Stimulated activated CD8-positive, alpha-beta memory T cell treated with anti-CD3 and anti-CD28 coated beads, Interleukin-4, amount 100 ng/mL, for 24 hours (primary cell): ENCODE results near the gene RMND5A.
A peak's percentile ranks its signal among the peaks of the same experiment; 100 is the strongest.
"Not testable (repeated sequence)": the region's sequence is repeated elsewhere in the genome, so short reads cannot be mapped to it uniquely, and the experiment has no call there.

Experiments
- DNase-seq: peaks from one replicate; pipeline ENCODE4 v3.0.0-alpha.2; 2020; ENCODE audit warnings: low read depth

RMND5A gene

GRCh38 chr2:86714579-86715173 lies 5.4 kb upstream of the RMND5A start:
- not testable (repeated sequence) for DNase-seq

GRCh38 chr2:86719263-86719636 lies 841 bp upstream of the RMND5A start:
- not testable (repeated sequence) for DNase-seq

GRCh38 chr2:86720540-86721320 lies 639 bp downstream of the RMND5A start:
- peak; percentile 30 for DNase-seq

- not testable (repeated sequence) for DNase-seq
These were observed 5.6 kb downstream of the RMND5A start for GRCh38 chr2:86725706-86726105.

GRCh38 chr2:86732040-86732525 lies 12.0 kb downstream of the RMND5A start:
- not testable (repeated sequence) for DNase-seq

- DNase-seq: not testable (repeated sequence)
These were observed 12.7 kb downstream of the RMND5A start for GRCh38 chr2:86732837-86733236.

- not testable (repeated sequence) for DNase-seq
These were observed 13.4 kb downstream of the RMND5A start for GRCh38 chr2:86733528-86733927.

GRCh38 chr2:86734896-86735295 lies 14.8 kb downstream of the RMND5A start:
- not testable (repeated sequence) for DNase-seq

- not testable (repeated sequence) for DNase-seq
These were observed 19.4 kb downstream of the RMND5A start for GRCh38 chr2:86739485-86739884.

GRCh38 chr2:86739889-86740288 lies 19.8 kb downstream of the RMND5A start:
- not testable (repeated sequence) for DNase-seq

- DNase-seq: not testable (repeated sequence)
These were observed 21.9 kb downstream of the RMND5A start for GRCh38 chr2:86741889-86742498.

- DNase-seq: no peak
These were observed 24.1 kb downstream of the RMND5A start for GRCh38 chr2:86744152-86744551.

GRCh38 chr2:86746939-86747338 lies 26.8 kb downstream of the RMND5A start:
- DNase-seq: no peak

- DNase-seq: no peak
These were observed 27.9 kb downstream of the RMND5A start for GRCh38 chr2:86747711-86748639.

GRCh38 chr2:86750240-86750839 lies 30.2 kb downstream of the RMND5A start:
- DNase-seq: no peak

- DNase-seq: no peak
These were observed 31.7 kb downstream of the RMND5A start for GRCh38 chr2:86751778-86752177.

- DNase-seq: no peak
These were observed 32.8 kb downstream of the RMND5A start for GRCh38 chr2:86752934-86753333.

- DNase-seq: no peak
These were observed 33.5 kb downstream of the RMND5A start for GRCh38 chr2:86753606-86754005.

- DNase-seq: no peak
These were observed 38.3 kb downstream of the RMND5A start for GRCh38 chr2:86758405-86758804.

GRCh38 chr2:86760371-86760770 lies 40.3 kb downstream of the RMND5A start:
- DNase-seq: no peak

GRCh38 chr2:86764661-86765309 lies 44.7 kb downstream of the RMND5A start:
- no peak for DNase-seq
